Non-pigmented ciliary epithelial cell (primary cell): ENCODE measurements around the gene FLOT2.
"Not testable (repeated sequence)": the region's sequence is repeated elsewhere in the genome, so short reads cannot be mapped to it uniquely, and the experiment has no call there.

Experiments used
- DNase-seq: peaks from one replicate; pipeline ENCODE4 v3.0.0-alpha.2; 2010; ENCODE audit warnings: low read depth

The FLOT2 gene

DNA sequence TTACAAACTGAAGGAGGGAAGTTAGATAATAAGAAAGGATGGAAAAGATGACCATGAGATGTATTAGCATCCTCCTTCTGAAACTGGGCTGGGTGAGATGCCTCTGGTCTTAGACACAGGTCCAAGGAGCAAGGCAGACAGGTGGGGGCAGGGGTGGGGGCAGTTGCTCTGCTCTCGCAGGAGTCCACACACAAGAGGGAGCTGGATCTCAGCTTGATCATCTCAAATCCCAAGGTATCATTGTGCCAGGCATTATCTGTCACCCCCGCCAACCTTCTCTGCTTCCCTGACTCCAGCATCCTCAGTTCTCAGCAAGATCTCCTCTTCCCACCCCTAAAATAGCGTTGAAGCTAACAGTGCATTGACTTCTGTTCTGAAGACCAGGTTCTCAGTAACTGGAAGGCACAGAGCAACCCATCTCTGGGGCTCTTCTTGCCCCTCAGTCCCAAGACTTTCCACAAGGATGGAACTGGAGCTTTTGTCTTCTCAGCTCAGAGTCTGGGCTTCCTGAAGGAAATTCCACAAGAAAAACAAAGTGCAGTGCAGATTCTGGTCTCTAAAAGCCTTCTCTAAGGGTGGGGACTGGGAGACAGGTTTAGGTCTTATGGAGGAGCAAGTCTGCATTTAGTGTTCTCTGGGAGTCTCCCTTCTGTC lies 1.6 kb downstream of the FLOT2 start:
- DNase-seq = no peak

- DNase-seq = not testable (repeated sequence)
Observed at GRCh38 chr17:28893248-28894183, 4.0 kb downstream of the FLOT2 start.

DNA sequence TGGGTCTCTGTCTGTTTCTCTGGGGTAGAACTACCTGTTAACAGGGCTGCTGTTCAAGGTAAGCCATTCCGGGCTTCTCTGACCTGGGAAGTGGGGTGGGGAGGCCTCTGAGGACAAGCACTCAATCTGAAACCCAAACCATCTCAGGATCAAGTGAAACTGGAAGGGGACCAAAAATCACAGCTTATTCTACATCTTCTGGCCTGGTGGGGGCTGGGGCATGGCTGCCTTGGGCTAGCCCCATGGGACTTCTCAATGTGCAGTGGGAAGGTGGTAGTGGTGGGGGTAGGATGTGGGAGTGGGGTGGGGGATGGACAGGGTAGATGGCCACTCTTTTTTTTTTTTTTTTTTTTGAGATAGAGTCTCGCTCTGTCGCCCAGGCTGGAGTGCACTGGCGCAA lies 5.5 kb downstream of the FLOT2 start:
- no peak for DNase-seq

DNA sequence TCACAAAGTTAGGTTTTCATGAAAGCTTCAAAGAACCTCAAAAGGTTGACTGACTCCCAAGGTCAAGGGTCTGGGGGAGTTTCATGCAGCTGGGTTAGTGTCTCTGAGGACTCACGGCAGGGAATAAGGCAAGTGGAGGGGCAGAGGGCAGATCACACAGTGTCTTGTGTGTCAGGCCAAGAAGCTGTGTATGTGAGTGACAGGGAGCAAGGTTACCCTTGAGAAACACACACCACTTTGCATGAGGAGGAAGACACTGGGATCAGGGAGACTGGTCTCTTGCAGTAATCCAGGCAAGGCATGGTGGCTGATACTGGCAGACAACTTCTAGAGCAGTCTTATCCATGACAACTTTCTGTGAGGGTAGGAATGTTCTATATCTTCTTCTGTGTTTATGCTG lies 6.3 kb downstream of the FLOT2 start:
- no peak for DNase-seq

- no peak for DNase-seq
Observed at GRCh38 chr17:28889996-28890395, 7.5 kb downstream of the FLOT2 start.

GRCh38 chr17:28888832-28889231 lies 8.7 kb downstream of the FLOT2 start:
- DNase-seq = no peak

DNA sequence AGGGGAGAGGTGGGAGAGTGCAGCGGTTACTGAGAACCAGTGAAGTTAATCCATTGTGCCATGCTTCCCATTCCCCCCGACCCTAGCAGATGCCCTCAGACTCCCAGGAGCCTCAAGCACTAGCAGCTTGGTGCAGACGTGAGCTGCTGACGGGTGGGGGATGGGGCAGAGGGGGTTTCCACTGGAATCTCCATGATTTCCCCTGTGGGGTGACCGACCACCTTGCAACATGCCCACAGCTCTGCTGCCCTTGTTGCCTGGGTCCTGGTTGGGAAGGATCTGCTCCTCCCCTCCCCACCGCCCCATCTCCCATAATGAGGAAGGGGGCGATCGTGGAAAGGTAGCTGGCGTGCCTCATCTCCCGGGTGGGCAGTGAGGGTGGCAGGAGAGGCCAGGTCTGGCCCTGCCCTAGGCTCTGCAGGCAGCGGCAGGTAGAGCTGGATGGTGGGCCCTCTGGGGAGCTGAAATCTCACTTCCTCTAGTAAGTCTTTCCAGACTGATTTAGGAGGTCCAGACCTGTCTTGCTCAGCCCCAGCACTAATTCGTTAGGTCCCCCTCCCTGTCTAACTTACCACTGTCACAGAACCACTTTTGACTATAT lies 9.6 kb downstream of the FLOT2 start:
- no peak for DNase-seq

GRCh38 chr17:28885951-28886350 lies 11.6 kb downstream of the FLOT2 start:
- DNase-seq = no peak

DNA sequence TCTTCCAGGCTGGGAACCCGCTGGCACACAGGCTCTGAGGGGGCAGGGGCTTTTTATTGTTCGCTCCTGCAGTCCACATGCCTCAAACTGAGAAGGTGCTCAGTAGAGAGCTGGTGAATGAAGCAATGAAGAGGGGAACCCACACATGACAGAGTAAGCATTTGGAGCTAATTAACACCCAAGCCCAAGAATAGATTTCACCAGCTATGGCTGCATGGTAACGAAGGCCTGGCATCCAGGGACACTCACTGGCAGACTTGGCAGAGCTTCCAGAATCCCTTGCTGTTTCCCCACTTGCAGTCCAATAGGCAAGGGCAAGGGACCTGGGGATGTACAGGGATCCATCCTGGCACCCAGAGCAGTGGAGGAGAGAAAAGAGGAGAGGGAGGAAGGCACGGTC lies 12.2 kb downstream of the FLOT2 start:
- DNase-seq = no peak

DNA sequence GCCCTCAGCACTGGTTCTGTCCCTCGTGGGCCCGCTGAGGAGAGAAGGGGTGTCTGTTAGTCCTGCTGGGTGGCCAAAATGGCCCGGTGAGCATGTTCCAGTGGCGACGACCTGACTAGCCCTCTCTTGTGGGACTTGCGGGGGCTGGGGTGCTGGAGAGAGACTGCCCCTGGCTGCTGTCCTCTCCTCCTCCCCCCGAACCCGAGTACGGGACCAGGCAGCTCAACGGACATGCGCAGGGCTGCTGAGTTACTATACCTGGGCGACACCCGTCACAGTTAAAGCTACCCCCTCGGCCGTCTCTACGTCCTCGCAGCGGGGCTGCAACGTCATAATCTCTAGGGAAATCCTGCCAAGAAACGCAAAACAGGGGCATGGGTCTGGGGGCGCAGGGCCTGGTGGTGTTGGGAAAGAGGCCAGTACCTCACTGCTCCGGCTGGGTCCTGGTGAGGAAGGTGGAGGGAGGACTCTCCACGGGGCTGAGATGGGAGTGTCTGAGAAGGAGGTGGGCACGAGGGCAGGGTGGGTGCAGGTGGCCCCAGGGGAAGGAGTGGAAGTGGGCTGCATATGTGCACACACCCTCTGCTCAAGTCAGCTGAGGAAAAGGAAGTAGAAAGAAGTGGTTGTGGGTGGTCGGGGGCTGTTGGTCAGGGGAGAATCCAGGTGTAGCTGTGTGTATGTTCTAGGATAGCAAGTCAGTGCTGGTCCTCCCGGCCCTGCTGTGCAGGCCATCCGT lies 13.4 kb downstream of the FLOT2 start:
- no peak for DNase-seq

DNA sequence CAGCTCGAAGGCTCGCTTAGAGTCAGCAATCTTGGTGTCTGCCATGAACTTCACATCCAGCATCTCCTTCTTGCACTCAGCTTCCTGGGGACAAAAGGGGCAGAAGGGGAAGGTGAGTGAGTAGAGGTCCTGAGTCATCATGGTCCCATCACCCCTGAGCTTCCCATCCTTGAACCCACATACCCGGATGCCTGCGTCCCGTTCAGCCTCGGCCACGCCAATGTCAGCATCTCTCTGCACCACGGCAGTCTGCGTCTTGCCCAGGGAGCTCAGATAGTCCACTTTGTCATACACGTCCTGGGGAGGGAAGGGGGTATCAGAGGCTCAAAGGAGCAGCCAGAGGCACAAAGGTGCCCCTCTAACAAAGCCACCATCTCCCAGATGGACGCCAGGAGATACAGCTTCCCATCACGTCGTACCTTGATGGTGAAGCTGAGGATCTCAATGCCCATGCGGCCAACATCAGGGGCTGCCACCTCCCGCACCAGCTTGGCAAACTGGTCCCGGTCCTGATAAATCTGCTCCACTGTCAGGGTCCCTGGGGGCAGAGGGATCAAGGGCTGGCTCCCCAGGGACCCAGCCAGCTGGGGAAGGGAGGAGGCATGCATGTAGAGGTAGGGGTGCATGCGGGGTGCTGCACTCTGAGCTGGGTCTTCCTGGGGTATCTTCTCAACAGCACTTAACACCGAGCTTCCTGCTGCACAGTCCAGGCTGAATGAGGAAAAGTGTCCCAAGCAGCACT lies 15.2 kb downstream of the FLOT2 start:
- DNase-seq = no peak

- no peak for DNase-seq
Observed at GRCh38 chr17:28881533-28882056, 15.9 kb downstream of the FLOT2 start.

DNA sequence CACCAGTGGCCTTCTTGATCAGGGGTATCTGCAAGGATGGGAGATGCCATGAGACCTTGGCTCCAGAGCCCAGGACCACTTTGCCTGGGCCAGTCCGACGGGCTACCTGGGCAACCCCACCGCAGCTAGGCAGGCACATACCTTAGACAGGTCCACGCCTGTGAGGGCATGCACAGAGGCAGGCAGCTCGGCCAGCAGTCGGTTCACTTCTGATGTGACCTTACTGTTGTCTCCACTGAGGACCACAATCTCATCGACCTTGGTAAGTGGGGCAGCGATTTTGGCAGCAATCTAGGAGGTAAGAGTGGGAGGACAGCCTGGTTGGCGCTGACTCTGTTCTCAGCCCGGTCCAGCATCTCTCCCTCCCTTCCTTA lies 17.0 kb downstream of the FLOT2 start:
- no peak for DNase-seq

- no peak for DNase-seq
Observed at GRCh38 chr17:28879886-28880571, 17.5 kb downstream of the FLOT2 start.

DNA sequence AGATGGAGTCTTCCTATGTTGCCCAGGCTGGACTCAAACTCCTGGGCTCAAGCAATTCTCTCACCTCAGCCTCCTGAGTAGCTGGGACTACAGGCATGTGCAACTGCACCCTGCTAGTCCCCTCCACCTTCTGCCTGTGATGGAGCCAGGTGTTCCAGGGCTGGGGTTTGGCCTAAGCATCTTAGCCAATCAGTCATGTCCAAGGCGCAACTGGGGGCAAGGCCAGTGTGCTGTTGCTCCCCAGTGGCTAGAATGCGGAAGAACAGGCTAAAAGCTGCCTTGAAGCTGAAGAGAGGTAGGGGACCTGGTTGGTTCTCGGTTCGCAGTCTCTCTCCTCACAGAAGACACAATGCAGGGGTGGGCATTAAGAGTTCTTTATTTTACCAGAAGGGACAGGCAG lies 18.6 kb downstream of the FLOT2 start:
- DNase-seq = no peak

- DNase-seq = no peak
Observed at GRCh38 chr17:28878158-28878910, 19.2 kb downstream of the FLOT2 start.

DNA sequence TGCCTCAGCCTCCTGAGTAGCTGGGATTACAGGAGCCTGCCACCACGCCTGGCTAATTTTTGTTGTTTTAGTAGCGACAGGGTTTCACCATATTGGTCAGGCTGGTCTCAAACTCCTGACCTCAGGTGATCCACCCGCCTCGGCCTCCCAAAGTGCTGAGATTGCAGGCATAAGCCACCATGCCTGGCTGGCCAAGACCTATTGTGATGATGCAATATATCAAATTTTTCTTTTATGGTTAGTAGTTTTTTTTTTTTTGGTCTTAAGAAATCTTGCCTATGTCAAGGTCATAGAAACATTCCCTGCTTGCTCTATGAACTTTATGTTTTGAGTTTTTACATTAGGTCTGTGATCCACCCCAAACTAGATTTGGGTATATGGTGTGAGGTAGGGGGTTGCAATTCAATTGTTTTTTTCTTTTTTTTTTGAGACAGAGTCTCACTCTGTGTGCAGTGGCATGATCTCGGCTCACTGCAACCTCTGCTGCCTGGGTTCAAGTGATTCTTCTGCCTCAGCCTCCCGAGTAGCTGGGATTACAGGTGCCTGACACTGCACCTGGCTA lies 20.3 kb downstream of the FLOT2 start:
- not testable (repeated sequence) for DNase-seq

- no peak for DNase-seq
Observed at GRCh38 chr17:28875848-28876550, 21.5 kb downstream of the FLOT2 start.

DNA sequence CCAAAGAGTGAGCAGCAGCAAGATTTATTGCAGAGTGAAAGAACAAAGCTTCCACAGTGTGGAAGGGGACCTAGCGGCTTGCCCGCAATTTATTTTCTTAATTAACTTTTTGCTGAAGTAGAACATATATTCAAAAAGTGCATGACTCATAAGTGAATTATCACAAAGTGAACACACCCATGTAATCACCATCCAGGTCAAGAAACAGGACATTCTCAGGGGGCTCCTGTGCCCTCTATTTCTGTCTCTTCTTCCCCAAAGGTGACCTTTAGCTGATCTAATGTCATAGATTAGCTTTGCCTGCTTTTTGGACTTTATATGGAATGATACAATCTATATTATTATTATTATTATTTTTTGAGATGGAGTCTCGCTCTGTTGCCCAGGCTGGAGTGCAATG lies 22.8 kb downstream of the FLOT2 start:
- DNase-seq = no peak
